GM12865 (cell line): ENCODE results near the gene CPXM2.

Experiments used
- DNase-seq: peaks from one replicate; pipeline ENCODE4 v3.0.0; 2010; ENCODE audit warnings: low read depth
- H3K4me3 ChIP-seq: 2 replicates; pipeline ENCODE4 v1.5.1; 2011; ENCODE audit warnings: mild to moderate bottlenecking, low read depth, low read length, control low read depth
- TF ChIP-seq, protein P1 (sequence below): IDR thresholded peaks from 2 replicates; pipeline ENCODE4 v1.5.1; 2011; ENCODE audit warnings: low read length, control low read depth, low read depth, inconsistent platforms; ENCODE audit not compliant: insufficient read depth; ENCODE audit errors: missing control alignments

The CPXM2 gene

DNA sequence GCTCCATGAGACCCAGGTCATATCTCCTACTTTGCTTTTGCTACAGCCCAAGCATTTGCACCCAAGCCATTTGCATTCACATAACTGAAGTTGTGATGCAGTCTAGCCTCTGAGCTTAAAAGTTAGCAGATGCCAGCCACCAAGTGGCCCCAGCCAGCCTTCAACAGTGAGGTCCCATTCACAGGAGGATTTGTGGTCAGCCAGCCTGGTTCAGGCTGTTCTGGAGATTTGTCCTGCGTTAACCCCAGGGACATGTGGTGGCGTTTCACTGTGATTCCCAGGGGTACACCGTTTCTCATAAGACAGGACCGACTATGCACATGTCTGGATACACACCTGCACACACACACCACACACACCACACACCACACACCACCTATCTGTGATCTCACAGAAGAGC lies 174.3 kb downstream of the CPXM2 start:
- DNase-seq: no peak
- TF ChIP-seq, protein P1, sequence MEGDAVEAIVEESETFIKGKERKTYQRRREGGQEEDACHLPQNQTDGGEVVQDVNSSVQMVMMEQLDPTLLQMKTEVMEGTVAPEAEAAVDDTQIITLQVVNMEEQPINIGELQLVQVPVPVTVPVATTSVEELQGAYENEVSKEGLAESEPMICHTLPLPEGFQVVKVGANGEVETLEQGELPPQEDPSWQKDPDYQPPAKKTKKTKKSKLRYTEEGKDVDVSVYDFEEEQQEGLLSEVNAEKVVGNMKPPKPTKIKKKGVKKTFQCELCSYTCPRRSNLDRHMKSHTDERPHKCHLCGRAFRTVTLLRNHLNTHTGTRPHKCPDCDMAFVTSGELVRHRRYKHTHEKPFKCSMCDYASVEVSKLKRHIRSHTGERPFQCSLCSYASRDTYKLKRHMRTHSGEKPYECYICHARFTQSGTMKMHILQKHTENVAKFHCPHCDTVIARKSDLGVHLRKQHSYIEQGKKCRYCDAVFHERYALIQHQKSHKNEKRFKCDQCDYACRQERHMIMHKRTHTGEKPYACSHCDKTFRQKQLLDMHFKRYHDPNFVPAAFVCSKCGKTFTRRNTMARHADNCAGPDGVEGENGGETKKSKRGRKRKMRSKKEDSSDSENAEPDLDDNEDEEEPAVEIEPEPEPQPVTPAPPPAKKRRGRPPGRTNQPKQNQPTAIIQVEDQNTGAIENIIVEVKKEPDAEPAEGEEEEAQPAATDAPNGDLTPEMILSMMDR: no peak
- H3K4me3 ChIP-seq: no peak overlapping the region

GRCh38 chr10:123715546-123715945 lies 176.1 kb downstream of the CPXM2 start:
- H3K4me3 ChIP-seq: no peak overlapping the region
- DNase-seq: no peak
- TF ChIP-seq, protein P1: no peak

DNA sequence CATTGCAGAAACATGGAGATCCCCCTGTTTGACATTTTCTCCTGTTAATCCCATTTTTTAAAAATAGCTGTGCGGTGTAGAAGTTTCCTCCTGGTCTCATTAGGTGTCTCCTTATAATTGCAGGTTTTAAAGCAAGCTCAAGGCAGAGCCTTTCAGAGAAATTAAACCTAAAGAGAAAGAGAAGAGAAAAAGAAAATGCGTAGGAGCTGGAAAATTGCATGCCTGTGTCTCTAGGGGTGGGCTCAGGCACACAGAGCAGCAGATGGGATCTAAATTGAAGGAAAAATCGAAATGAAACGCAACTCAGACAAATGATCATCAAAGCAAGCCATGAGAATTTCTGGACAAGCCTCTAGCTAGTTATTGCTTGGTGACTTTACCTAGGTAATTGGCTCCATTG lies 185.4 kb downstream of the CPXM2 start:
- TF ChIP-seq, protein P1: no peak
- H3K4me3 ChIP-seq: no peak overlapping the region
- no peak for DNase-seq

GRCh38 chr10:123704812-123705211 lies 186.8 kb downstream of the CPXM2 start:
- no peak for DNase-seq
- TF ChIP-seq, protein P1: no peak
- no peak overlapping the region for H3K4me3 ChIP-seq

GRCh38 chr10:123704076-123704475 lies 187.5 kb downstream of the CPXM2 start:
- TF ChIP-seq, protein P1: no peak
- DNase-seq: no peak
- H3K4me3 ChIP-seq: no peak overlapping the region

GRCh38 chr10:123703195-123703790 lies 188.3 kb downstream of the CPXM2 start:
- TF ChIP-seq, protein P1: no peak
- no peak overlapping the region for H3K4me3 ChIP-seq
- no peak for DNase-seq
